OCI-LY1 (cell line): ENCODE results near the gene SERPINB8.
A peak's percentile ranks its signal among the peaks of the same experiment; 100 is the strongest.

Source experiments
- EZH2 ChIP-seq: fragments of 200-600 bp; sonication (generic), shearing (Covaris generic); IDR thresholded peaks from 2 replicates; pipeline ENCODE4 v1.8.0; 2017; ENCODE audit warnings: borderline replicate concordance, mixed run types, mild to moderate bottlenecking, antibody characterized with exemption, low read length, moderate library complexity, mixed read lengths
- TF ChIP-seq, protein P1 (sequence below): fragments of 200-600 bp; sonication (generic), shearing (Covaris generic); IDR thresholded peaks from 2 replicates; pipeline ENCODE4 v1.5.1; 2017; ENCODE audit warnings: mild to moderate bottlenecking, antibody characterized with exemption, low read length, moderate library complexity, mixed read lengths

- TF ChIP-seq, protein P1, sequence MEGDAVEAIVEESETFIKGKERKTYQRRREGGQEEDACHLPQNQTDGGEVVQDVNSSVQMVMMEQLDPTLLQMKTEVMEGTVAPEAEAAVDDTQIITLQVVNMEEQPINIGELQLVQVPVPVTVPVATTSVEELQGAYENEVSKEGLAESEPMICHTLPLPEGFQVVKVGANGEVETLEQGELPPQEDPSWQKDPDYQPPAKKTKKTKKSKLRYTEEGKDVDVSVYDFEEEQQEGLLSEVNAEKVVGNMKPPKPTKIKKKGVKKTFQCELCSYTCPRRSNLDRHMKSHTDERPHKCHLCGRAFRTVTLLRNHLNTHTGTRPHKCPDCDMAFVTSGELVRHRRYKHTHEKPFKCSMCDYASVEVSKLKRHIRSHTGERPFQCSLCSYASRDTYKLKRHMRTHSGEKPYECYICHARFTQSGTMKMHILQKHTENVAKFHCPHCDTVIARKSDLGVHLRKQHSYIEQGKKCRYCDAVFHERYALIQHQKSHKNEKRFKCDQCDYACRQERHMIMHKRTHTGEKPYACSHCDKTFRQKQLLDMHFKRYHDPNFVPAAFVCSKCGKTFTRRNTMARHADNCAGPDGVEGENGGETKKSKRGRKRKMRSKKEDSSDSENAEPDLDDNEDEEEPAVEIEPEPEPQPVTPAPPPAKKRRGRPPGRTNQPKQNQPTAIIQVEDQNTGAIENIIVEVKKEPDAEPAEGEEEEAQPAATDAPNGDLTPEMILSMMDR: peak; percentile 65
- TF ChIP-seq EZH2: no peak
Measured at GRCh38 chr18:63936156-63936931, 33.5 kb upstream of the SERPINB8 start.
